HL-60 (cell line): Measurements from ENCODE around the gene MCL1.
"Not testable (repeated sequence)": the region's sequence is repeated elsewhere in the genome, so short reads cannot be mapped to it uniquely, and the experiment has no call there.

Experiments used
- DNase-seq, 2 experiments: peaks; one replicate each; pipeline ENCODE4 v3.0.0-alpha.2; 2010 to 2020; ENCODE audit warnings: low read depth in 1 of 2, low spot score in 1 of 2
- H3K27ac ChIP-seq: fragments of 250-450 bp; sonication (Bioruptor Pico); replicated peaks from 2 replicates; pipeline ENCODE4 v1.5.1; 2020; ENCODE audit warnings: mild to moderate bottlenecking, moderate library complexity
- H3K27me3 ChIP-seq: fragments of 250-450 bp; sonication (Bioruptor Pico); 2 replicates; pipeline ENCODE4 v1.5.1; 2021; ENCODE audit warnings: mild to moderate bottlenecking, moderate library complexity; ENCODE audit not compliant: insufficient read depth, poor library complexity, severe bottlenecking
- H3K4me3 ChIP-seq: replicated peaks from 2 replicates; pipeline ENCODE4 v1.5.1; 2011; ENCODE audit warnings: mild to moderate bottlenecking, control low read depth, low read length; ENCODE audit not compliant: insufficient read depth
- CTCF ChIP-seq: IDR thresholded peaks from one replicate; pipeline ENCODE4 v1.5.1; 2011; ENCODE audit warnings: low read length, control low read depth, inconsistent platforms; ENCODE audit not compliant: insufficient read depth
- GABPA ChIP-seq: IDR thresholded peaks from 2 replicates; pipeline ENCODE4 v1.6.1; 2012; ENCODE audit warnings: low read depth
- POLR2AphosphoS5 ChIP-seq: IDR thresholded peaks from 2 replicates; pipeline ENCODE4 v1.6.1; 2012; ENCODE audit warnings: low read depth
- SPI1 ChIP-seq: IDR thresholded peaks from 2 replicates; pipeline ENCODE4 v1.6.1; 2012; ENCODE audit warnings: low read depth, mild to moderate bottlenecking, borderline replicate concordance
- TF ChIP-seq, protein P1 (sequence below): IDR thresholded peaks from 2 replicates; pipeline ENCODE4 v1.6.1; 2012; ENCODE audit warnings: low read depth; ENCODE audit not compliant: insufficient replicate concordance

The MCL1 gene

GRCh38 chr1:150603711-150604110 is 24.3 kb upstream of the MCL1 start:
- TF ChIP-seq GABPA: no peak
- TF ChIP-seq CTCF: no peak
- TF ChIP-seq POLR2AphosphoS5: no peak
- TF ChIP-seq, protein P1, sequence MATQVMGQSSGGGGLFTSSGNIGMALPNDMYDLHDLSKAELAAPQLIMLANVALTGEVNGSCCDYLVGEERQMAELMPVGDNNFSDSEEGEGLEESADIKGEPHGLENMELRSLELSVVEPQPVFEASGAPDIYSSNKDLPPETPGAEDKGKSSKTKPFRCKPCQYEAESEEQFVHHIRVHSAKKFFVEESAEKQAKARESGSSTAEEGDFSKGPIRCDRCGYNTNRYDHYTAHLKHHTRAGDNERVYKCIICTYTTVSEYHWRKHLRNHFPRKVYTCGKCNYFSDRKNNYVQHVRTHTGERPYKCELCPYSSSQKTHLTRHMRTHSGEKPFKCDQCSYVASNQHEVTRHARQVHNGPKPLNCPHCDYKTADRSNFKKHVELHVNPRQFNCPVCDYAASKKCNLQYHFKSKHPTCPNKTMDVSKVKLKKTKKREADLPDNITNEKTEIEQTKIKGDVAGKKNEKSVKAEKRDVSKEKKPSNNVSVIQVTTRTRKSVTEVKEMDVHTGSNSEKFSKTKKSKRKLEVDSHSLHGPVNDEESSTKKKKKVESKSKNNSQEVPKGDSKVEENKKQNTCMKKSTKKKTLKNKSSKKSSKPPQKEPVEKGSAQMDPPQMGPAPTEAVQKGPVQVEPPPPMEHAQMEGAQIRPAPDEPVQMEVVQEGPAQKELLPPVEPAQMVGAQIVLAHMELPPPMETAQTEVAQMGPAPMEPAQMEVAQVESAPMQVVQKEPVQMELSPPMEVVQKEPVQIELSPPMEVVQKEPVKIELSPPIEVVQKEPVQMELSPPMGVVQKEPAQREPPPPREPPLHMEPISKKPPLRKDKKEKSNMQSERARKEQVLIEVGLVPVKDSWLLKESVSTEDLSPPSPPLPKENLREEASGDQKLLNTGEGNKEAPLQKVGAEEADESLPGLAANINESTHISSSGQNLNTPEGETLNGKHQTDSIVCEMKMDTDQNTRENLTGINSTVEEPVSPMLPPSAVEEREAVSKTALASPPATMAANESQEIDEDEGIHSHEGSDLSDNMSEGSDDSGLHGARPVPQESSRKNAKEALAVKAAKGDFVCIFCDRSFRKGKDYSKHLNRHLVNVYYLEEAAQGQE: no peak
- no peak overlapping the region for H3K27ac ChIP-seq

GRCh38 chr1:150602372-150602771 is 23.0 kb upstream of the MCL1 start:
- DNase-seq, H3K27ac ChIP-seq, H3K4me3 ChIP-seq, H3K27me3 ChIP-seq: not testable (repeated sequence)

More at GRCh38 chr1:150603711-150604110, 24.3 kb upstream of the MCL1 start:
- no peak overlapping the region for H3K4me3 ChIP-seq
- DNase-seq: no peak
- H3K27me3 ChIP-seq: no peaks in the 10 kb centered on the region

DNA sequence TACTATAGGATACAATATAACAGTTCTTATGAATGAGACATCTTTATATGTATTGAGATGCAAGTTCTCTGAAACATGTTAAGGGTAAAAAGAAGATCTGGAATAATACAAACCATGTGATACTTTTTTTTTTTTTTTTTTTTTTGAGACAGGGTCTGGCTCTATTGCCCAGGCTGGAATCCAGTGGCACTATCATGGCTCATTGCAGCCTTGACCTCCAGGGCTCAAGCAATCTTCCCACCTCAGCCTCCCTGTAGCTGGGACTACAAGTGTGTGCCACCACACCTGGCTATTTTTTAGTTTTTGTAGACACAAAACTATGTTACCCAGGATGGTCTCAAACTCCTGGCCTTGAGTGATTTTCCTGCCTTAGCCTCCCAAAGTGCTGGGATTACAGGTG is 22.1 kb upstream of the MCL1 start:
- H3K27ac ChIP-seq: no peak overlapping the region
- TF ChIP-seq GABPA (no peak), SPI1 (no peak), POLR2AphosphoS5 (no peak), CTCF (no peak)
- TF ChIP-seq, protein P1: no peak

GRCh38 chr1:150598346-150598745 is 18.9 kb upstream of the MCL1 start:
- H3K27ac ChIP-seq, DNase-seq, H3K27me3 ChIP-seq, H3K4me3 ChIP-seq: not testable (repeated sequence)

More for the DNA sequence above, 22.1 kb upstream of the MCL1 start:
- no peak for DNase-seq
- H3K27me3 ChIP-seq: no peaks in the 10 kb centered on the region
- no peak overlapping the region for H3K4me3 ChIP-seq

DNA sequence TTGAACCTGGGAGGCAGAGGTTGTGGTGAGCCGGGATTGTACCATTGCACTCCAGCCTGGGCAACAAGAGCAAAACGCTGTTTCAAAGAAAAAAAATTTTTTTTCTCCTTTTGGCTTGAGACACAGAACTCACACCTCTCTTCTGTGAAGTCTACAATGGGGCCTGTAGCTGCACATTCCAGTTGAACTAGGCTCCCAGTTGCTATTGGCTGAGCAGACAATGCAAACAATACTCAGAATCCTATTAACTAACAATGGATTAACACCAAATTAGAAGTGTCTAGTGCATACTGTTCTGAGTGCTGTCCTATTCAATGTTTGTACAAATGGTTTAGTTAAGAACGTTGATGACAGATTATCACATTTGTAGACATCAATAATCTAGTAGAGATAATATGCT is 17.6 kb upstream of the MCL1 start:
- Histone ChIP-seq H3K27ac (no peak overlapping the region), H3K4me3 (no peak overlapping the region), H3K27me3 (no peaks in the 10 kb centered on the region)
- TF ChIP-seq CTCF (no peak), POLR2AphosphoS5 (no peak), GABPA (no peak), SPI1 (no peak)
- TF ChIP-seq, protein P1: no peak
- DNase-seq: no peak
